Nephron (organoid): ENCODE data around the gene TMUB2.
A peak's percentile ranks its signal among the peaks of the same experiment; 100 is the strongest.

Source experiments
- H3K27ac Mint-ChIP-seq, 3 experiments: 2 replicates each; pipeline ENCODE4 v1.8.0; 2020; ENCODE audit warnings: mixed read lengths in 3 of 3, mild to moderate bottlenecking in 2 of 3, moderate library complexity in 1 of 3
- H3K27me3 Mint-ChIP-seq: 2 replicates; pipeline ENCODE4 v1.8.0; 2021; ENCODE audit warnings: low read depth, mild to moderate bottlenecking, moderate library complexity, mixed read lengths
- H3K36me3 Mint-ChIP-seq: 2 replicates; pipeline ENCODE4 v1.8.0; 2020; ENCODE audit warnings: low read depth, mixed read lengths
- H3K4me1 Mint-ChIP-seq: 2 replicates; pipeline ENCODE4 v1.8.0; 2020; ENCODE audit warnings: mixed read lengths
- H3K4me3 Mint-ChIP-seq, 3 experiments: 2 replicates each; pipeline ENCODE4 v1.8.0; 2020; ENCODE audit warnings: mild to moderate bottlenecking in 3 of 3, mixed read lengths in 3 of 3, moderate library complexity in 2 of 3
- H3K9me3 Mint-ChIP-seq: 2 replicates; pipeline ENCODE4 v1.8.0; 2020; ENCODE audit warnings: mixed read lengths
- CTCF ChIP-seq, 3 experiments: fragments of 200-600 bp; sonication (generic); IDR thresholded peaks; one replicate each; pipeline ENCODE4 v1.5.0; 2021; ENCODE audit warnings: antibody characterized with exemption in 3 of 3; ENCODE audit not compliant: unreplicated experiment in 3 of 3

The TMUB2 gene

GRCh38 chr17:44184212-44184810 is 2.5 kb upstream of the TMUB2 start:
- peaks cover 3% of the 10 kb centered on the region for H3K9me3 Mint-ChIP-seq
- H3K36me3 Mint-ChIP-seq: peaks cover 18% of the 10 kb centered on the region
- H3K4me1 Mint-ChIP-seq: peaks cover 36% of the 10 kb centered on the region
- TF ChIP-seq CTCF (IDR thresholded peaks at IDR 0.05; ENCODE audit: unreplicated experiment in 3 of 3): no peak
- no peak overlapping the region for H3K27ac Mint-ChIP-seq
- no peaks in the 10 kb centered on the region for H3K27me3 Mint-ChIP-seq
- peak overlapping the region; percentile 44 to 63 (median 57) for H3K4me3 Mint-ChIP-seq

GRCh38 chr17:44187131-44187899 is 543 bp downstream of the TMUB2 start:
- H3K36me3 Mint-ChIP-seq: peaks cover 23% of the 10 kb centered on the region
- H3K4me1 Mint-ChIP-seq: peaks cover 48% of the 10 kb centered on the region
- peak overlapping the region; percentile 92 to 96 (median 93) for H3K4me3 Mint-ChIP-seq
- H3K27ac Mint-ChIP-seq: peak overlapping the region; percentile 95 to 99 (median 98)
- no peaks in the 10 kb centered on the region for H3K27me3 Mint-ChIP-seq
- H3K9me3 Mint-ChIP-seq: no peaks in the 10 kb centered on the region
- no peak for TF ChIP-seq CTCF (IDR thresholded peaks at IDR 0.05; ENCODE audit: unreplicated experiment in 3 of 3)

GRCh38 chr17:44188576-44189403 is 2.0 kb downstream of the TMUB2 start:
- Mint-ChIP-seq H3K27ac (peak overlapping the region in 2 of 3 experiments; percentile 95 to 98), H3K4me1 (peaks cover 48% of the 10 kb centered on the region), H3K27me3 (no peaks in the 10 kb centered on the region), H3K4me3 (peak overlapping the region; percentile 92 to 96 (median 93)), H3K36me3 (peaks cover 19% of the 10 kb centered on the region), H3K9me3 (no peaks in the 10 kb centered on the region)
- TF ChIP-seq CTCF (IDR thresholded peaks at IDR 0.05; ENCODE audit: unreplicated experiment in 3 of 3): no peak

GRCh38 chr17:44190481-44190880 is 3.7 kb downstream of the TMUB2 start:
- TF ChIP-seq CTCF (IDR thresholded peaks at IDR 0.05; ENCODE audit: unreplicated experiment in 3 of 3): no peak
- H3K9me3 Mint-ChIP-seq: no peaks in the 10 kb centered on the region
- H3K4me3 Mint-ChIP-seq: peak overlapping the region; percentile 69 to 79 (median 79)
- peaks cover 31% of the 10 kb centered on the region for H3K36me3 Mint-ChIP-seq
- peak overlapping the region; percentile 61 to 93 (median 90) for H3K27ac Mint-ChIP-seq
- no peaks in the 10 kb centered on the region for H3K27me3 Mint-ChIP-seq
- peaks cover 43% of the 10 kb centered on the region for H3K4me1 Mint-ChIP-seq

GRCh38 chr17:44191369-44191768 is 4.6 kb downstream of the TMUB2 start:
- H3K4me3 Mint-ChIP-seq: peak overlapping the region; percentile 69 to 79 (median 79)
- peaks cover 38% of the 10 kb centered on the region for H3K36me3 Mint-ChIP-seq
- H3K4me1 Mint-ChIP-seq: peaks cover 39% of the 10 kb centered on the region
- peak overlapping the region; percentile 61 to 93 (median 90) for H3K27ac Mint-ChIP-seq
- no peaks in the 10 kb centered on the region for H3K9me3 Mint-ChIP-seq
- TF ChIP-seq CTCF (IDR thresholded peaks at IDR 0.05; ENCODE audit: unreplicated experiment in 3 of 3): no peak
- no peaks in the 10 kb centered on the region for H3K27me3 Mint-ChIP-seq
